Measurements from ENCODE around the gene LCN12.

The LCN12 gene

DNA sequence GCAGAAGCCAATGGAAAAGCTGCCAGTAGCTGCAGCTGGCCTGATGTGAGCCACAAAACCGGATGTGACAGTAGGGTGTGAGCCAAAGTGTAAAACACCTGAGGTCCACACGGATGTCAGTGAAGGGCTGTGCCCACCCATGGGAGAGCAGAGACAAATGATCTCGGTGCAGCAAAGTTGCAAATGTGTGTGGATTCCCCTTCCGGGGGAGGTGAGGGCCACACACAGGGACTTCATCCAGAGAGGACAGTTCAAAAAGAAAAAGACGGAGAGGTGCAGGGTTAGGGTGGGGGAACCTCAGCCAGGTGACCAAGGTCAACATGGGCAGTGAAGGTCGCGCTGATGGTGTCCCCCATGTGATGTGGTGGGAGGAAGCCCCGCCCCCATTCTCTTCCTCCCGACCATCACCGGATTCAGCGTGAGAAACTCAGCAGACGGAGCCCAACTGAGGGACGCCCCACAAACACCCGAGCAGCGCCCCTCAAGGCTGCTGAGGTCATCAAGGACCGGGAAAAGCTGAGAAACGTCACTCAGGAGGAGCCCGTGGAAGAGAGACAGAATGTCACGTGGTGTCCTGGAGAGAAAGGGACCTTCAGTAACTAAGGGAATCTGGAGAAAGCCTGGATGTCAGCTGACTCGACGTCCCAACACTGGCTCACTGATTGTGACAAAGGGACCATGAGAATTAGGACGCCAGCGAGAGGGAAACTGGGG, 13.9 kb downstream of the LCN12 start:
- no peaks in the 10 kb centered on the region for H3K27me3 ChIP-seq (ENCODE audit: insufficient read depth, insufficient read length)
- H3K9ac ChIP-seq (ENCODE audit: insufficient read length, low read depth): peak overlapping the region; percentile 51

DNA sequence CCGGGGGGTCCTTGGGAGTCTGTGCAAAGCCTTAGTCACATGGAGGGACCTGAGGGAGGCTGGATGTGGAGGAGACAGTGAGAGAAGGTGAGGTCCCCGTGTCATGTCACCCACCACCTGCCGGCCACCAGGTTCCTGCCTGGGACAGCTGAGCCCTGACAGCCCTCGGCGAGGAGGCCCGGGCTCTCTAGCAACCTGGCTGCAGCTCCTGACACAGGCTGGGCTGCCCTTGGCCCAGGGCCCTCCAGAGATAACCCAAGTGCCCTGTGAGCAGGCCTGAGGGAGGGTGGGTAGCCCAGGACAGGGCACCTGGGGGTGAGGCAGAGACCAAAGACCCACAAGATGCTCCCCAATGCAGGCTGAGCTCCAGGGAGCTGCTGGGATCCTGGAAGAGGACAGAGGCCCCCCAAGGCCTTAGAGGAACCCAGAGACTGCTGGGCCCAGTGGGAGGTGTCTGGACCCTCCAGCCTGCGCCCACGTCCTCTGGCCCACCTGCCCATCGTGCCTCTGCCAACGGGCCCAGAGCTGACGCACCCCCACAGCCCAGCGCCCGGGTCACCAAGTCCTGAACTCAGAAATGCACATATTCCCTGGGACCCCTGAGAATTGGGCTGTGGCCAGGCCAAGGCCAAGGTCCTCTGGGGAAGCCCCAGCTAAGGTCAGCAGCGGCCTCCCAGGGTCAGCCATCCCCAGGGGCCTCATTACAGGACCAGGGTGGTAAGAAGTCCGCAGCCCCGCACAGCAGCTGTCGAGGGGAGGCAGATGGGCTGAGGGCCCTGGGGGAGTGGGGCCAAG, 16.5 kb downstream of the LCN12 start:
- DNase-seq (ENCODE audit: low read depth, low spot score): no peak
- TF ChIP-seq ZNF274 (IDR thresholded peaks at IDR 0.05; ENCODE audit: low read depth, low read length) (no peak), SUZ12 (IDR thresholded peaks at IDR 0.05; ENCODE audit: extremely low read depth, insufficient read depth, insufficient read length) (no peak)
- Histone ChIP-seq H3K9me3 (ENCODE audit: insufficient read depth, low read length) (no peaks in the 10 kb centered on the region), H3K4me1 (ENCODE audit: insufficient read depth, insufficient read length) (peaks cover 32% of the 10 kb centered on the region), H3K27me3 (ENCODE audit: insufficient read depth, insufficient read length) (no peaks in the 10 kb centered on the region), H3K9ac (ENCODE audit: insufficient read length, low read depth) (no peak overlapping the region), H3K36me3 (ENCODE audit: insufficient read depth, insufficient read length, low read length) (no peaks in the 10 kb centered on the region), H3K4me3 (ENCODE audit: insufficient read length, low read depth) (no peak overlapping the region)

More for the DNA sequence above, 13.9 kb downstream of the LCN12 start:
- no peaks in the 10 kb centered on the region for H3K36me3 ChIP-seq (ENCODE audit: insufficient read depth, insufficient read length, low read length)
- H3K4me1 ChIP-seq (ENCODE audit: insufficient read depth, insufficient read length): peaks cover 31% of the 10 kb centered on the region
- no peak for DNase-seq (ENCODE audit: low read depth, low spot score)
- H3K9me3 ChIP-seq (ENCODE audit: insufficient read depth, low read length): no peaks in the 10 kb centered on the region
- TF ChIP-seq SUZ12 (IDR thresholded peaks at IDR 0.05; ENCODE audit: extremely low read depth, insufficient read depth, insufficient read length) (no peak), YY1 (IDR thresholded peaks at IDR 0.05; ENCODE audit: insufficient read depth, insufficient read length) (no peak), ZNF274 (IDR thresholded peaks at IDR 0.05; ENCODE audit: low read depth, low read length) (no peak)
- H3K4me3 ChIP-seq (ENCODE audit: insufficient read length, low read depth): no peak overlapping the region

DNA sequence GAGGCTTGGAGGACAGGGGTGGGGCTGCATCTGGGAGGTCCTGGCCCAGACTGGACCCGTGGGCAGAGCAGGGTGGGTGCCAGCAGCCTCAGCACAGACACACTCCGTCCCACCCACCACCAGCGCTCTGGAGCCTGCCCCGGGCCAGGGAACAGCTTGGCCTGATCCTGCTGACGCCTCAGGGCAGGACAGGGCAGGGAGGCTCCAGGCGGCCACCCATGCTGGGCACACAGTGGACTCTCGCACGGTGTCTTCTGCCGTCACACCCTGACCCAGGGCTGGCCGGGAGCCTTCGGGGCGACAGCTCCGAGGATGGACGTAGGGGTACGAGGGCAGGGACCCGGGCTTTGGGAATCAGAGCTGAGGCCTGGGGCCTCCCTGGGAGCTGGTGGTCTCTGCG, 17.1 kb downstream of the LCN12 start:
- Histone ChIP-seq H3K9ac (ENCODE audit: insufficient read length, low read depth) (no peak overlapping the region), H3K27me3 (ENCODE audit: insufficient read depth, insufficient read length) (no peaks in the 10 kb centered on the region), H3K4me1 (ENCODE audit: insufficient read depth, insufficient read length) (peaks cover 30% of the 10 kb centered on the region), H3K9me3 (ENCODE audit: insufficient read depth, low read length) (no peaks in the 10 kb centered on the region), H3K36me3 (ENCODE audit: insufficient read depth, insufficient read length, low read length) (no peaks in the 10 kb centered on the region), H3K4me3 (ENCODE audit: insufficient read length, low read depth) (no peak overlapping the region)
- no peak for TF ChIP-seq ZNF274 (IDR thresholded peaks at IDR 0.05; ENCODE audit: low read depth, low read length)
- no peak for TF ChIP-seq SUZ12 (IDR thresholded peaks at IDR 0.05; ENCODE audit: extremely low read depth, insufficient read depth, insufficient read length)
- no peak for TF ChIP-seq YY1 (IDR thresholded peaks at IDR 0.05; ENCODE audit: insufficient read depth, insufficient read length)
- DNase-seq (ENCODE audit: low read depth, low spot score): no peak

DNA sequence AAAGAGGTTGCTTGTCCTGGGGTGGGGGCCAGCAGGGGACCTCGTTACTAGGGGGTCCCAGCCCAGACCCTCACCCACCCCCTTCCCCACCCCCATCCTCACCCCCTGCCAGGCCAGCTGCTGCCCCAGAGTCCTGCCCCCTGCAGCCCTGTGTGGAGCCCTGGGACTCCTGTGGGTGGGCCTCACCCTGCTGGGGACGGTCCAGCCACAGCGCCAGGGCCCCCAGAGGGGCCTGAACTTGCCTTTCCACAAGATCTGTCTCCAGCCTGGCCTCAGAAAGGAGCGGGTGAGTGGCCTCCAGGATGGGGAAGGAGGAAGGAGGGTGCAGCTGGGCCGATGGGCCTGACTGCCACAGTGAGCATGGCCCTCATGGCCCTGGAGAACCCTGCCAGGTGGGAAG, 17.7 kb downstream of the LCN12 start:
- H3K9ac ChIP-seq (ENCODE audit: insufficient read length, low read depth): peak overlapping the region; percentile 67

DNA sequence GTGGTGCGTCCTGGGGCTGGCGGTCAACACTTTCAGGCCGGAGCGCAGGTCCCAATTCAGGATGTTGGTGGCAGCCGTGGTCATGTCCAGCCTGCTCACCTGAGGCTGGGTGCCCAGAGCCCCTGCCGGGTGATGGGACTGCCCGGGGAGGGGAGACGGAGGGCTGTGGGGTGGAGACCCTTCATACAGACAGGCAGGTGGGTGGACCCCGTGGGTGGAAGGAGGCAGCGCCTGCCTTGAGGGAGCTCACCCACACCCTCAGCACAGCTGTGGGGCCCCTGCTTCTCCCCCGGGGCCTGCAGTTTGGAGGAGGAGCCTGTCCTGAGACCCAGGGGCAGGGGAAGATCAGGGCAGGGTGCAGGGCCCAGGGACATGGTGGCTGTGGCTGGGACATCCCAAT, 18.3 kb downstream of the LCN12 start:
- Histone ChIP-seq H3K27me3 (ENCODE audit: insufficient read depth, insufficient read length) (no peaks in the 10 kb centered on the region), H3K4me1 (ENCODE audit: insufficient read depth, insufficient read length) (peaks cover 23% of the 10 kb centered on the region), H3K9ac (ENCODE audit: insufficient read length, low read depth) (peak overlapping the region; percentile 67), H3K4me3 (ENCODE audit: insufficient read length, low read depth) (no peak overlapping the region), H3K9me3 (ENCODE audit: insufficient read depth, low read length) (no peaks in the 10 kb centered on the region), H3K36me3 (ENCODE audit: insufficient read depth, insufficient read length, low read length) (no peaks in the 10 kb centered on the region)
- DNase-seq (ENCODE audit: low read depth, low spot score): no peak
- TF ChIP-seq SUZ12 (IDR thresholded peaks at IDR 0.05; ENCODE audit: extremely low read depth, insufficient read depth, insufficient read length) (no peak), YY1 (IDR thresholded peaks at IDR 0.05; ENCODE audit: insufficient read depth, insufficient read length) (no peak), ZNF274 (IDR thresholded peaks at IDR 0.05; ENCODE audit: low read depth, low read length) (no peak)

More for the DNA sequence above, 17.7 kb downstream of the LCN12 start:
- Histone ChIP-seq H3K9me3 (ENCODE audit: insufficient read depth, low read length) (no peaks in the 10 kb centered on the region), H3K4me1 (ENCODE audit: insufficient read depth, insufficient read length) (peaks cover 23% of the 10 kb centered on the region), H3K27me3 (ENCODE audit: insufficient read depth, insufficient read length) (no peaks in the 10 kb centered on the region), H3K4me3 (ENCODE audit: insufficient read length, low read depth) (no peak overlapping the region), H3K36me3 (ENCODE audit: insufficient read depth, insufficient read length, low read length) (no peaks in the 10 kb centered on the region)
- no peak for TF ChIP-seq ZNF274 (IDR thresholded peaks at IDR 0.05; ENCODE audit: low read depth, low read length)
- no peak for TF ChIP-seq YY1 (IDR thresholded peaks at IDR 0.05; ENCODE audit: insufficient read depth, insufficient read length)
- no peak for TF ChIP-seq SUZ12 (IDR thresholded peaks at IDR 0.05; ENCODE audit: extremely low read depth, insufficient read depth, insufficient read length)
- DNase-seq (ENCODE audit: low read depth, low spot score): no peak

DNA sequence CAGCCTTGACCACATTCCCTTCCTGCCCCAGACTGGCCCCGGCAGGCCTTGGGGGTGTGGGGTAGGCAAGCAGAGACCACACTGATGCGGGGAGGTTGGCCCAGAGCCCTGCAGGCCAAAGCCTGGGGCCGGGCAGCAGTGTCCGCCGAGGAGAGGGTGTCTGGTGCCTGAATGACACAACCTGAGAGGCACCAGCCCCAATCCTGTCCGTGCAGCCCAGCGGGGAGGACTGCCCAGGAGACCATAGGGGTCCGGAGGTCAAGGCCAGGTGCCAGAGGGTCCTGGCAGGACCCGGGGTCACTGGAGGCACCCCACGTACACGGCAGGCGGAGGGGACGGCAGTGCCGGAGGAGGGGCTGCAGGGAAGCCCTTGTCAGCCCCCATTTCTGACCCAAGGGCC, 19.7 kb downstream of the LCN12 start:
- no peak for TF ChIP-seq ZNF274 (IDR thresholded peaks at IDR 0.05; ENCODE audit: low read depth, low read length)
- no peak for TF ChIP-seq YY1 (IDR thresholded peaks at IDR 0.05; ENCODE audit: insufficient read depth, insufficient read length)
- TF ChIP-seq SUZ12 (IDR thresholded peaks at IDR 0.05; ENCODE audit: extremely low read depth, insufficient read depth, insufficient read length): no peak
- H3K9ac ChIP-seq (ENCODE audit: insufficient read length, low read depth): no peak overlapping the region
- peaks cover 26% of the 10 kb centered on the region for H3K4me1 ChIP-seq (ENCODE audit: insufficient read depth, insufficient read length)
- H3K4me3 ChIP-seq (ENCODE audit: insufficient read length, low read depth): no peak overlapping the region
- no peak for DNase-seq (ENCODE audit: low read depth, low spot score)
- H3K36me3 ChIP-seq (ENCODE audit: insufficient read depth, insufficient read length, low read length): no peaks in the 10 kb centered on the region
- peaks cover under 1% of the 10 kb centered on the region for H3K27me3 ChIP-seq (ENCODE audit: insufficient read depth, insufficient read length)
- no peaks in the 10 kb centered on the region for H3K9me3 ChIP-seq (ENCODE audit: insufficient read depth, low read length)

DNA sequence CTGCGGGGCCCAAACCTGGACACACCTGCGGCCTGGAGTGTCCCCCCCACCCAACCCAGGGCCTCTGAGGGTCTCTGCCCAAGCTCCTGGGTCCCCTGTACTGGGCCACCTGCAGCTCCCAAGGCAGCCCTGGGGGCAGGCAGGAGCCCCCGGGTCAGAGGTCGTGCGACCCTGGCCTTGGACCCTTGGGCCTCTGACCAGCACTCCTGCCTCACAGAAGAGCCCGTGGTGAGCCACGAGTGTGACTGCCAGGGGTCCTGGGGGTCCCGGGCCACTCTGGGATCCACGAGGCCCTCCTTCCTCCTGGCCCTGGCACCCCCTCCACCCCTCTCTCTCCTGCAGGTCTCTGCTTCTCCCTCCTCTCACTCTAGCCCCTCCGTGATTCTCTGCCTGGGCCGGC, 20.3 kb downstream of the LCN12 start:
- no peak overlapping the region for H3K4me3 ChIP-seq (ENCODE audit: insufficient read length, low read depth)
- peaks cover 6% of the 10 kb centered on the region for H3K27me3 ChIP-seq (ENCODE audit: insufficient read depth, insufficient read length)
- no peaks in the 10 kb centered on the region for H3K36me3 ChIP-seq (ENCODE audit: insufficient read depth, insufficient read length, low read length)
- H3K9me3 ChIP-seq (ENCODE audit: insufficient read depth, low read length): no peaks in the 10 kb centered on the region
- H3K4me1 ChIP-seq (ENCODE audit: insufficient read depth, insufficient read length): peaks cover 31% of the 10 kb centered on the region
- H3K9ac ChIP-seq (ENCODE audit: insufficient read length, low read depth): no peak overlapping the region
- DNase-seq (ENCODE audit: low read depth, low spot score): no peak
- no peak for TF ChIP-seq YY1 (IDR thresholded peaks at IDR 0.05; ENCODE audit: insufficient read depth, insufficient read length)
